AG10803 (cell line): Measurements from ENCODE around the gene NDC80.
A peak's percentile ranks its signal among the peaks of the same experiment; 100 is the strongest.

Source experiments
- DNase-seq: peaks from one replicate; pipeline ENCODE4 v3.0.0; 2010; ENCODE audit warnings: low read depth
- H3K4me3 ChIP-seq: 2 replicates; pipeline ENCODE4 v1.5.1; 2011; ENCODE audit warnings: mild to moderate bottlenecking, low read length, control low read depth
- TF ChIP-seq, protein P1 (sequence below): conservative IDR thresholded peaks from 2 replicates; pipeline ENCODE4 v1.5.1; 2011; ENCODE audit warnings: mild to moderate bottlenecking, low read length, control low read depth, inconsistent platforms

The NDC80 gene

DNA sequence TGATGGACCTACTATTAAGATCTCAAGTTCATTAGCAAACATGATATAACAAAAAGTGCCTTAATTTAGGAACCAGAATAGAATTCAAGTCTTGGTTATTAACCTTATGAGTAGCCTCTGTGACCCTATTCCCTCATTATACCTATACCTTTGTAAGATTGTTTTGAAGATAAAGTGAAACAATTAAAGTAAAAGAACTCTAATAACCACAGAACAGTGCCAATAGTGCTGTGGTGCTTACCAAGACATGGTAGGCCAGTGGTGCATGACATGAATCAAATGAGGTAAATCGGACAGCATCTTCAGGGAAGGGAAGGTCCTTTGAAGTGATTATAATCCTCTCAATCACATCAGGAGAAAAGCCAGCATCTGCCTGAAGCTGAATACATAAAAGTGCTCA, 36.5 kb upstream of the NDC80 start:
- TF ChIP-seq, protein P1, sequence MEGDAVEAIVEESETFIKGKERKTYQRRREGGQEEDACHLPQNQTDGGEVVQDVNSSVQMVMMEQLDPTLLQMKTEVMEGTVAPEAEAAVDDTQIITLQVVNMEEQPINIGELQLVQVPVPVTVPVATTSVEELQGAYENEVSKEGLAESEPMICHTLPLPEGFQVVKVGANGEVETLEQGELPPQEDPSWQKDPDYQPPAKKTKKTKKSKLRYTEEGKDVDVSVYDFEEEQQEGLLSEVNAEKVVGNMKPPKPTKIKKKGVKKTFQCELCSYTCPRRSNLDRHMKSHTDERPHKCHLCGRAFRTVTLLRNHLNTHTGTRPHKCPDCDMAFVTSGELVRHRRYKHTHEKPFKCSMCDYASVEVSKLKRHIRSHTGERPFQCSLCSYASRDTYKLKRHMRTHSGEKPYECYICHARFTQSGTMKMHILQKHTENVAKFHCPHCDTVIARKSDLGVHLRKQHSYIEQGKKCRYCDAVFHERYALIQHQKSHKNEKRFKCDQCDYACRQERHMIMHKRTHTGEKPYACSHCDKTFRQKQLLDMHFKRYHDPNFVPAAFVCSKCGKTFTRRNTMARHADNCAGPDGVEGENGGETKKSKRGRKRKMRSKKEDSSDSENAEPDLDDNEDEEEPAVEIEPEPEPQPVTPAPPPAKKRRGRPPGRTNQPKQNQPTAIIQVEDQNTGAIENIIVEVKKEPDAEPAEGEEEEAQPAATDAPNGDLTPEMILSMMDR = no peak
- H3K4me3 ChIP-seq = no peak overlapping the region
- DNase-seq = no peak

DNA sequence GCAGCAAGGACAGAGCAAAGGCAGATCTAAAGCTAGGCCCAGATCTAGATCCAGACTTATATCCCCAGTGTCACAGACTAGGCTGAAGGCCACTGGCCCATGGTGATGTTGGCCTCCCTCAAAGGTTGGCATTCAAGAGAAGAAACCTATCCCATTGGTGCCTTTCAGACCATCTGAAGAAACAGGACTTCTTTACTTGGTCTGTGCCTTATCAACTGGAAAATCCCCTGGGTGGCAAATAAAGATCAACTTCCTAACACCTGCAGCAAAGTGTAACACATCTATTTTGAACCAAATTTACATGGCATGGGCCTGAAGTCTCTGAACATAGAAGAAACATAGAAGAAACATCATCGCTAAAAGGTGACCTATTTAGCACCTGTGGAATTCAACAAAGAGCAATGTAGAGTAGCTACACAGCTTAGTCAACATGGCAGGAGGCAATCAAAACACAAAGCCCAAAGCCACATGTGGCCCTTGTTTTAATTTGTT, 35.9 kb upstream of the NDC80 start:
- TF ChIP-seq, protein P1 = no peak
- no peak for DNase-seq
- no peak overlapping the region for H3K4me3 ChIP-seq

DNA sequence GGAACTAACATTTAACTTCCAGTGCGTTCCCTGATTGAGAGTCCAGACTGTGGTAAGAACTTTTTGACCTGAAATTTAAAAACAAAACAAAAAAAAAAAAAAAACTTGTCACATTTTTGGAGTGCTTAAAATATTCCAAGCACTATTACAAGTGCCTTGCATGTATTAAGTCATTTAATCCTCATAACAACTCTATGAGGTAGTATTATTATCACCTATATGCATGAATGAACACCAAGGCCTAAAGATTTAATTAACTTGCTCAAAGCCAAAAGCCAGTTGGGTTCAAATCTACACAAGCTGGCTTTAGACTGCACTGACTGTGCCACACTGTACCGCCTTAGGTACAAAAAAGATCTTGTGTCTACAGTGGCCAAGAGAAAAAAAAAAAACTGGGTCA, 35.3 kb upstream of the NDC80 start:
- no peak overlapping the region for H3K4me3 ChIP-seq
- no peak for DNase-seq
- TF ChIP-seq, protein P1 = no peak

DNA sequence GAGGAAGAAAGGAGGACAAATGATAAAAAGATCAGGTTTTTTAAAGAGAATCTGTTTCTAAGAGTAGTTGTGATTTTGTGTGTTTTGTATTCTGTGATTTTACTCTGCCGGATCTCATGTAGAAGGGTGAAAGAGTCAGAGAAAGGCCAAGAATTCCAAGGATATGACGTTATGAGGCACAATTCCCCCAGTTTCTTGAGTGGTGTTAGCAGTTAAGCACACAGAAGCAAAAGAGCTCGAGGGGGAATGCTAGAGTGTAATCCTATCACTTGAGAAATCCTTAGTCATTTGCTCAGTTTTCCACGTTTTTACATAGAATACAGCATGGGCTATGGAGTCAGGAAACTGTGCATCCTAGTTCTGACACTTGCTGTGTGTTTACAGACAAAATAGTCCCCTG, 34.9 kb upstream of the NDC80 start:
- peak; percentile 48 for DNase-seq
- no peak overlapping the region for H3K4me3 ChIP-seq
- TF ChIP-seq, protein P1 = no peak

DNA sequence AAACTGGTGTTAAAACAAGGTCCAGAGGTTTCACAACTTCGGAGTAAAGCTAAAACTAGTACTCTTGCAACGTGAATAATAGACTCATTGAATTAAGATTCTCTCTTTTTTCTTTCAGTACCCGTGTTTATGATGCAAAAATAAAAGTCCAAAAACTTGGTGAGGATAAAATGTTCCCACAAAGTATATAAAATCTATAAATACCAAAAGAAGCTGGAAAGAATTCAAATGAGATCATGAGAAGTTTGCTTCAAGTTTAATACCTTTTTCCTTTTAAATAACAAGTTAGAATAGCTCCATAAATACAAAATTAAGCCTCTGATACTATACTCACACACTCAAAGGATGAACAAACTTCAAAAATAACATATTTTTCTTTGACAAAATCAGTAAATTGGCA, 34.1 kb upstream of the NDC80 start:
- no peak for DNase-seq
- TF ChIP-seq, protein P1 = no peak
- no peak overlapping the region for H3K4me3 ChIP-seq

DNA sequence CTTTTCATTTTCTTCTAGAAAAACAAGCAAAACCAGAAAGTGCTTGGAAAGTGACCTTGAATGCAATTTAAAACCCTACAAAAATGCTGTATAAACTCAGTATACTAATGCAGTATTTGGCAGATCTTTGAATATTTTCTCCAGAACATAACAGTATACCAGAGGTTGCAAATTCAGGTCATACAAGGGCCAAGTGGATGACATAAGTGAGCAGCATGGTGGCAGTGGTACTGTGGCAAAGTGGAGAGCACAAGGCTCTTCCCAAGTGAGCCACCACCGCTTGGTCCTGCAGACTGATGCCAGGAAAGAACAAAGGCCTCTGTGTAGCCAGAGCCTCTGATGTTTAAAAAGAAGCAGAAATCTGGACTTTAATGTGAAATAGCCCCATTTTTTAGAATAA, 33.1 kb upstream of the NDC80 start:
- no peak for DNase-seq
- H3K4me3 ChIP-seq = no peak overlapping the region
- TF ChIP-seq, protein P1 = no peak

DNA sequence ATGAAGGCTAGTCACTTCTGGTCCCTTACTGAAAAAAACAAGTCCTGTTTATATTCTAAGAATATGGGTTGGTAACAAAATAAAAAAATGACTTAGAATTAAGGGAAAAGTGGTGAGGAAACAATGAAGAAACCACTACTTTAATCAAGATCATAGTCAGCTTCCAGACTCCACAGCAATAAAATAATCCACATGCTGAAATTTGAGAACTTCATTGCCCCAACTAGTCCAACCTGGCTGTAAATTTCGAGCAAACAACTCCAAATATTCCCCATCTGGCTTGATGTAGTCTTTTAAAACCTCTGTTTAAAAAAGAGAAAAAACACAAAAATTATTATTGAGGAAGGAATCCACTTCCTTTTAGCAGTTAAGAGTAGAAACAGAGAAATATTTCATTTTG, 32.5 kb upstream of the NDC80 start:
- DNase-seq = peak; percentile 39
- TF ChIP-seq, protein P1 = no peak
- H3K4me3 ChIP-seq = no peak overlapping the region
